B cell (primary cell): Measurements from ENCODE around the gene ATRNL1. TPM values are rescaled to one million over a fixed set of nuclear protein-coding genes. Genes with fewer than 3 reads are reported as not detected.

Experiments used
- ATAC-seq: fragments of 200-7000 bp; cut with Tn5 transposase; one replicate; pipeline ENCODE4 v1.10.0; 2021; ENCODE audit warnings: low read depth, mild to moderate bottlenecking, moderate number of reproducible peaks, moderate library complexity
- CTCF ChIA-PET: fragments of 350-600 bp; sonication (Branson Sonifier 250); formaldehyde crosslinking; loops from one replicate; lab custom pipeline; 2021; ENCODE audit warnings: antibody characterized with exemption, inconsistent platforms; lab: Charles Lee
- POLR2A ChIA-PET: fragments of 350-600 bp; sonication (Branson Sonifier 250); formaldehyde crosslinking; loops from one replicate; lab custom pipeline; 2021; ENCODE audit warnings: antibody characterized with exemption; lab: Charles Lee
- DNase-seq: peaks from one replicate; pipeline ENCODE4 v3.0.0; 2013
- H2AFZ ChIP-seq: 2 replicates; pipeline ENCODE4 v1.6.1; 2012; ENCODE audit warnings: mild to moderate bottlenecking, low read depth, low read length; ENCODE audit not compliant: insufficient read depth, poor library complexity, severe bottlenecking
- H3K27ac ChIP-seq, 2 donors: 1 replicate in 1 of 2; 2 replicates in 1 of 2; pipeline ENCODE4 v1.5.1; 2012 to 2013; ENCODE audit warnings: low read length in 2 of 2, mild to moderate bottlenecking in 2 of 2, moderate library complexity in 1 of 2
- H3K27me3 ChIP-seq, 4 experiments: fragments of 200-600 bp in 1 of 4; sonication (generic) in 1 of 4; replicated peaks in 1 of 4; 1 replicate in 2 of 4; 2 replicates in 2 of 4; pipeline versions ENCODE4 v1.6.1 to v1.7.0; 2013 to 2016; ENCODE audit warnings: low read length in 3 of 4, mild to moderate bottlenecking in 2 of 4, mixed read lengths in 1 of 4, moderate library complexity in 1 of 4; ENCODE audit not compliant: insufficient read depth in 4 of 4, control insufficient read depth in 3 of 4; ENCODE audit errors: control extremely low read depth in 1 of 4
- H3K36me3 ChIP-seq, 2 experiments: replicated peaks in 1 of 2; 1 replicate in 1 of 2; 2 replicates in 1 of 2; pipeline versions ENCODE4 v1.6.1 to v1.7.1; 2013; ENCODE audit warnings: low read length in 1 of 2; ENCODE audit not compliant: insufficient read depth in 2 of 2, control insufficient read depth in 1 of 2; ENCODE audit errors: control extremely low read depth in 1 of 2, extremely low read depth in 1 of 2
- H3K4me1 ChIP-seq, 2 donors: fragments of 200-600 bp in 1 of 2; sonication (generic) in 1 of 2; 1 replicate in 1 of 2; 2 replicates in 1 of 2; pipeline versions ENCODE4 v1.5.1 to v1.6.1; 2013 to 2017; ENCODE audit warnings: low read length in 2 of 2; ENCODE audit not compliant: control insufficient read depth in 2 of 2, insufficient read depth in 2 of 2
- H3K4me2 ChIP-seq: replicated peaks from 2 replicates; pipeline ENCODE3; 2012; ENCODE audit warnings: mild to moderate bottlenecking, low read depth, low read length; ENCODE audit not compliant: poor library complexity, severe bottlenecking
- H3K4me3 ChIP-seq, 5 experiments: fragments of 200-600 bp in 1 of 5; sonication (generic) in 1 of 5; 1 replicate in 3 of 5; 2 replicates in 2 of 5; pipeline versions ENCODE4 v1.5.1 to v1.7.0; 2011 to 2016; ENCODE audit warnings: low read length in 4 of 5, mild to moderate bottlenecking in 4 of 5, low read depth in 2 of 5, control low read depth in 1 of 5, moderate library complexity in 1 of 5; ENCODE audit not compliant: insufficient read depth in 1 of 5; ENCODE audit errors: control extremely low read depth in 1 of 5, extremely low read depth in 1 of 5
- H3K79me2 ChIP-seq: fragments of 200-600 bp; sonication (generic); one replicate; pipeline ENCODE4 v1.6.0; 2016; ENCODE audit warnings: low read length; ENCODE audit not compliant: control insufficient read depth, insufficient read depth
- H3K9ac ChIP-seq: fragments of 200-600 bp; sonication (generic); 2 replicates; pipeline ENCODE4 v1.6.1; 2017; ENCODE audit warnings: mild to moderate bottlenecking, low read length, moderate library complexity
- H3K9me3 ChIP-seq, 3 donors: one replicate each; pipeline versions ENCODE4 v1.6.1 to v1.7.1; 2013; ENCODE audit warnings: low read length in 2 of 3; ENCODE audit not compliant: control insufficient read depth in 2 of 3, insufficient read depth in 1 of 3; ENCODE audit errors: control extremely low read depth in 1 of 3
- H4K20me1 ChIP-seq: 2 replicates; pipeline ENCODE4 v1.6.0; 2012; ENCODE audit warnings: mild to moderate bottlenecking, low read length; ENCODE audit not compliant: insufficient read depth, control insufficient read depth, poor library complexity, severe bottlenecking
- H3K27ac Mint-ChIP-seq: one replicate; pipeline ENCODE4 v1.8.0; 2021; ENCODE audit warnings: mixed read lengths
- H3K27me3 Mint-ChIP-seq: one replicate; pipeline ENCODE4 v1.8.0; 2021; ENCODE audit warnings: mixed read lengths
- H3K4me1 Mint-ChIP-seq: one replicate; pipeline ENCODE4 v1.8.0; 2021; ENCODE audit warnings: mixed read lengths
- H3K4me3 Mint-ChIP-seq: one replicate; pipeline ENCODE4 v1.8.0; 2021; ENCODE audit warnings: mixed read lengths
- H3K9me3 Mint-ChIP-seq: one replicate; pipeline ENCODE4 v1.8.0; 2022; ENCODE audit warnings: mixed read lengths; ENCODE audit not compliant: insufficient read depth
- EZH2 ChIP-seq: IDR thresholded peaks from 2 replicates; pipeline ENCODE4 v1.6.1; 2012; ENCODE audit warnings: borderline replicate concordance, low read depth, mild to moderate bottlenecking, moderate library complexity, low read length; ENCODE audit not compliant: insufficient read depth, poor library complexity, severe bottlenecking
- WGBS: methylation state at CpG from one replicate; pipeline ENCODE4 v1.1.5; 2013; ENCODE audit warnings: missing lambda C conversion rate; ENCODE audit not compliant: insufficient coverage; 5-methylcytosine and 5-hydroxymethylcytosine counted together
- intact Hi-C: fragments of 100-400 bp; cut with micrococcal nuclease; formaldehyde crosslinking; loops from one replicate; pipeline ENCODE4 v1.10.0; 2022
- polyA plus RNA-seq: library from polyadenylated mRNA; depleted of rRNA; stranded (reverse); fragments of >200 nt; gene quantifications from 2 replicates; pipeline ENCODE4 v1.2.3, GENCODE V29; 2012
- total RNA-seq, 2 donors: library from RNA; stranded (reverse); fragments of 120-200 nt in 1 of 2; gene quantifications; 1 replicate in 1 of 2; 2 replicates in 1 of 2; pipeline versions ENCODE4 v1.2.3 to v1.2.4, GENCODE V29; 2013 to 2022
- TF ChIP-seq, protein P1 (sequence below): fragments of 200-600 bp; IDR thresholded peaks from one replicate; pipeline ENCODE4 v1.8.0; 2022; ENCODE audit warnings: antibody characterized with exemption, mild to moderate bottlenecking

The ATRNL1 gene
- total and polyA plus RNA-seq, 2 donors (not counting 1 experiment from before 2014, with no cell fraction given): 0.24 to 2.2 TPM

DNA sequence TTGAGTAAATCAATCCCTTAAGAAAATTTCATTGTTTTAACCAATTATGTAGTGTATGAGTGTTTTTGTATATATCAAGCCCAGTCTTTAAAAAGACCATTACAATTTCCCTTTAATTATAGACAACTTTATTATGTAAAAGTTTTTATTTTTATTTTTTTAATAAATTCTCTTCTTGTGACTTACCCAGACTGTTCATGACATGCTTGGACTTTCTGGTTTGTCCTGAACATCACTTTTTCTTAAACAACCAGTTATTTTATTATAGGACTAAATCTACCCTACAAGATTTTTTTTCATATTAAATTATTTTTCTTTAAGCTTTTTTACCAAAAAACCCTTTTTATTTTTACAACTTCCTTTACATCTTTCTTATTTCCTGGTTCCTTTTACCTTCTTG, 410.4 kb downstream of the ATRNL1 start:
- Mint-ChIP-seq H3K4me1 (no peaks in the 10 kb centered on the region), H3K27me3 (no peaks in the 10 kb centered on the region), H3K9me3 (no peaks in the 10 kb centered on the region), H3K27ac (no peak overlapping the region), H3K4me3 (no peak overlapping the region)
- no peak overlapping the region for H2AFZ ChIP-seq
- H3K4me2 ChIP-seq: no peak overlapping the region
- ChIA-PET POLR2A (no interaction called here), CTCF (no interaction called here)
- no peaks in the 10 kb centered on the region for H4K20me1 ChIP-seq
- peaks cover 0 to 4% (median 3%) of the 10 kb centered on the region in 3 donors for H3K9me3 ChIP-seq
- H3K36me3 ChIP-seq: no peaks in the 10 kb centered on the region
- H3K4me3 ChIP-seq: no peak overlapping the region
- no peaks in the 10 kb centered on the region for H3K27me3 ChIP-seq
- no peak overlapping the region for H3K27ac ChIP-seq
- no peak for ATAC-seq
- no peak overlapping the region for H3K9ac ChIP-seq
- TF ChIP-seq, protein P1, sequence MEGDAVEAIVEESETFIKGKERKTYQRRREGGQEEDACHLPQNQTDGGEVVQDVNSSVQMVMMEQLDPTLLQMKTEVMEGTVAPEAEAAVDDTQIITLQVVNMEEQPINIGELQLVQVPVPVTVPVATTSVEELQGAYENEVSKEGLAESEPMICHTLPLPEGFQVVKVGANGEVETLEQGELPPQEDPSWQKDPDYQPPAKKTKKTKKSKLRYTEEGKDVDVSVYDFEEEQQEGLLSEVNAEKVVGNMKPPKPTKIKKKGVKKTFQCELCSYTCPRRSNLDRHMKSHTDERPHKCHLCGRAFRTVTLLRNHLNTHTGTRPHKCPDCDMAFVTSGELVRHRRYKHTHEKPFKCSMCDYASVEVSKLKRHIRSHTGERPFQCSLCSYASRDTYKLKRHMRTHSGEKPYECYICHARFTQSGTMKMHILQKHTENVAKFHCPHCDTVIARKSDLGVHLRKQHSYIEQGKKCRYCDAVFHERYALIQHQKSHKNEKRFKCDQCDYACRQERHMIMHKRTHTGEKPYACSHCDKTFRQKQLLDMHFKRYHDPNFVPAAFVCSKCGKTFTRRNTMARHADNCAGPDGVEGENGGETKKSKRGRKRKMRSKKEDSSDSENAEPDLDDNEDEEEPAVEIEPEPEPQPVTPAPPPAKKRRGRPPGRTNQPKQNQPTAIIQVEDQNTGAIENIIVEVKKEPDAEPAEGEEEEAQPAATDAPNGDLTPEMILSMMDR: no peak
- TF ChIP-seq EZH2: no peak
- DNase-seq: no peak
- no peaks in the 10 kb centered on the region for H3K4me1 ChIP-seq
- intact Hi-C loops: no loop called here
- no peaks in the 10 kb centered on the region for H3K79me2 ChIP-seq

DNA sequence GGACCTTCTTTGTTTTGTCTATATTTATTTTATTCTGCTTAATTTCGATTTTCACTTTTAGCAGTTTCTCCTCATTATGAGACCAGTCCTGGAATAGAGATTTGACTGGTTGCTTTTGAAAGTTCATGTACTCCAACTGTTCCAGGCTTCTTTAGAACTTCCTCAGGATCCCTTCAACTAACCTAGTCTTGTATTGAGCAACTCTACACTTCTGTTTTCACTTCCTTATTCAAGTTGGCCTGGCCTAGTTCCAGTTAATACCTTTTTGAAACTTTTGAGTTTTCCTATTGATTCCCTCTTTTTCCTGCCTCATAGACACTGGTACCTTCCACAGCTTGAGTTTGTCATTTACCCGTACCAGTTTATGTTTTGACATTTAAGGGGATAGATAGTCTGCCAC, 421.7 kb downstream of the ATRNL1 start:
- no peak overlapping the region for H3K27ac Mint-ChIP-seq
- no CpG with 5 or more reads among the region's 2 CpGs for WGBS

More for the DNA sequence above, 421.7 kb downstream of the ATRNL1 start:
- Histone ChIP-seq H3K9ac (no peak overlapping the region), H3K36me3 (no peaks in the 10 kb centered on the region), H4K20me1 (no peaks in the 10 kb centered on the region), H3K4me2 (no peak overlapping the region), H3K4me1 (no peaks in the 10 kb centered on the region), H2AFZ (no peak overlapping the region), H3K27me3 (no peaks in the 10 kb centered on the region), H3K79me2 (no peaks in the 10 kb centered on the region), H3K27ac (no peak overlapping the region), H3K9me3 (no peaks in the 10 kb centered on the region), H3K4me3 (no peak overlapping the region)
- CTCF ChIA-PET: no interaction called here
- Mint-ChIP-seq H3K4me3 (no peak overlapping the region), H3K4me1 (no peaks in the 10 kb centered on the region), H3K27me3 (no peaks in the 10 kb centered on the region), H3K9me3 (peaks cover 3% of the 10 kb centered on the region)
- no peak for DNase-seq
- TF ChIP-seq EZH2: no peak
- TF ChIP-seq, protein P1: no peak
- ATAC-seq: no peak
- intact Hi-C loops: no loop called here
- POLR2A ChIA-PET: no interaction called here
